T47D (cell line): ENCODE data around the gene TPCN2.
"Not testable (repeated sequence)": the region's sequence is repeated elsewhere in the genome, so short reads cannot be mapped to it uniquely, and the experiment has no call there.

ENCODE experiments used
- DNase-seq, 2 experiments: peaks; one replicate each; pipeline versions ENCODE4 v3.0.0 to v3.0.0-alpha.2; 2011 to 2012; ENCODE audit warnings: low read depth in 1 of 2, low spot score in 1 of 2
- JUND ChIP-seq: IDR thresholded peaks from 2 replicates; pipeline ENCODE4 v1.6.1; 2012; ENCODE audit warnings: low read depth
- in situ Hi-C: cut with HindIII; loops from 2 replicates; pipeline ENCODE4 v1.10.0; 2016; ENCODE audit warnings: low sequenced_read_pairs, low pct_unique_long_range_greater_than_20kb

The TPCN2 gene

GRCh38 chr11:69131644-69132300 is 83.0 kb downstream of the TPCN2 start:
- TF ChIP-seq JUND: no peak
- peak; percentile 80 to 97 for DNase-seq
- in situ Hi-C loops: no loop called here

DNA sequence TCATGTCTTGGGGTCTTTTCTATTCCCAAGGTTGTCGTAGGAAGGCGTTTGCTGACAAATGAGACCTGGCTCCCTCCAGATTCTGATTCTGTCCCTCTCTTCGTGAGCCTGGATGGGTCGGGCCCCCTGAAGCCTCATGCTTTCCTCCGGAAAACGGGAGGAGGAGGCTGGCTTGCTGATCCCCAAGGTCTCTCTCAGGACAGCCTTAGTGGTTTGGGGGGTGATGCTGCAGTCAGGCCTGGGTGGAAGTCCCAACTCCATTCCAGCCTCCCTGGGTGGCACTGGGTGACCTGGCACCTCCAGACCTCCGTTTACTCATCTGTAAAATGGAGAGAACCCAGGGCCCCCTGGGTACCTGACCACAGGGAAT is 83.6 kb downstream of the TPCN2 start:
- DNase-seq: no peak
- TF ChIP-seq JUND: no peak
- in situ Hi-C loops: no loop called here

GRCh38 chr11:69133251-69133650 is 84.5 kb downstream of the TPCN2 start:
- DNase-seq: no peak
- TF ChIP-seq JUND: no peak
- in situ Hi-C loops: no loop called here

DNA sequence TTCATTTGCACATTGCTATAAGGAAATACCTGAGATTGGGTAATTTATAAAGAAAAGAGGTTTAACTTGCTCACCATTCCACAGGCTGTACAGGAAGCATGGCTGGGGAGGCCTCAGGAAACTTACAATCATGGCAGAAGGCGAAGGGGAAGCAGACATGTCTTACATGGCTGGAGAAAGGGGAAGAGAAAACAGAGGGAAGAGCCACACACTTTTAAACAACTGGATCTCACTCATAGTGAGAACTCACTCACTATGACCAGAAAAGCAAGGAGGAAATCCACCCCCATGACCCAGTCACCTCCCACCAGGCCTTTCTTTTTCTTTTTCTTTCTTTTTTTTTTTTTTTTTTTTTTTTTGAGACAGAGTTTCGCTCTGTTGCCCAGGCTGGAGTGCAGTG is 85.5 kb downstream of the TPCN2 start:
- DNase-seq, in situ Hi-C loops: not testable (repeated sequence)

DNA sequence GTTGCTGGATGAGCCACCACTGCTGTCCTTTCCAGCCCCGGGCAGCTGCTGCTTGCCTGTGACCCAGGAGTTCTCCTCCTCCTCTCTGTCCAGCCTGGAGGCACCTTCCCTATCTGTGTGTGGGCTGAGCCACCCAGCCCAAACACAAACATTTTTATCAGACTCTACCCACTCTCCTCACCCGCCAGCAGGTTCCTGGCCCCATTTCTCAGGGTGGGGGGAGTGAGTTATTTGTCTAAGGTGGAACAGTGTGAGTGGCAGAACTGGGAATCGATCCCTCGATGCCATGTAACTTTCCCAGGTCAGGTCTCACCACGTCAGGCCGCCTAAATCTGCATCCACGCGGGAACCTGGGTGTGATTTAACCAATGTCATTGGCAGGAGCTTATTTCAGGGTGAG is 86.2 kb downstream of the TPCN2 start:
- TF ChIP-seq JUND: no peak
- DNase-seq: no peak
- in situ Hi-C loops: no loop called here

DNA sequence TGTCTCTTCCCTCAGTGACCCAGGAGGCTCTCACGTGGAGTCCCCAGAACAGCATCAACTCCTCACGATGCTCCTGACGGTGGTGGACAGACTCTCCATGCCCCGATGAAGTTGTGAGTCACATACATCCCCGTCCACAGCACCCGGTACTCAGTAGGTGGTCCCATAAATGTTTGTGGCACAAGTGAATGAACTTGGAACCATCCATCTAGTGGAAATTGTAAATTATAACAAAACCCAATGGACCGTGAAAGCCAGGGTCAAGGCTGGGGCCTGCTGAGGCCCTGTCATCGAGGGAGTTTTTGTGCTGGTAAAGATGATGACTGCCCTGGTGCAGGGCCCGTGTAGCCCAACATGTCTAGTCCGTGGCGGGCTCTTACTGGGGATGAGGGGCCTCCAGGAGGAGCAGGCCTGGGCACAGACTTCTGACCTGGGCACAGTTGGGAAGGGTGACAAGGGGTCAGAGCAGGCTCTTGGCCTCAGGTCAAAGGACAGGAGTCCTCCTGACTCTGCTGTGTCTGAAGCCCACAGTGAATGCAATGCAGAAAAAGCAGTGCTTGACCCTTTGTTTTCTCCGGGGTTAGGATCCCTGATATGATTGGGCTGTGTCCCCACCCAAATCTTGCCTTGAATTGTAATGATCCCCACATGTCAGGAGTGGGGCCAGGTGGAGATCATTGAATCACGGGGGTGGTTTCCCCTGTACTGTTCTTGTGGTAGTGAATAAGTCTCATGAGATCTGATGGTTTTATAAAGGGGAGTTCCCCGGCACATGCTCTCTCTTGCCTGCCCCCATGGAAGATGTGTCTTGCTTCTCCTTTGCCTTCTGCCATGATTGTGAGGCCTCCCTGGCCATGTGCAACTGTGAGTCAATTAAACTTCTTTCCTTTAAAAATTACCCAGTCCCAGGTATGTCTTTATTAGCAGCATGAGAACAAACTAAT is 87.0 kb downstream of the TPCN2 start:
- no peak for TF ChIP-seq JUND
- DNase-seq: no peak
- in situ Hi-C loops: no loop called here

DNA sequence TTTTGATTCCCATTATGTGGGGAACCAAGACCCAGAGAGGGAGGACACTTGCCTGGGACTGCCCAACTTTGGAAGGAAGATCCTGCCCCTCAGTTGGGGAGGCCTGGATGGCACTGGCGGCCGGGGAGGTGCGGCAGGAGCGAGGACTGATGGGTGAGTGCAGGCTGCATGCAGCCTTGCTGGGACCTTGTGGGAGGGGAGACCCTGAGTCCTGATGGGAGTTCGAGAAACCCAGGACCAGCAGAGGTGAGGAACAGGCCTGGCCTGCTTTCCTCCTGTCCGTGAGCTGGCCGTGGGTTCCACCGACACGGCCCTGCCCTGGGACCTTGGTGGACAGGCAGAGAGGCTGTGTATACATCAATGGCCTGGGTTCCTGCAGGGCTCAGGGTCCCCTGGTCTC is 87.7 kb downstream of the TPCN2 start:
- DNase-seq: no peak
- in situ Hi-C loops: no loop called here

DNA sequence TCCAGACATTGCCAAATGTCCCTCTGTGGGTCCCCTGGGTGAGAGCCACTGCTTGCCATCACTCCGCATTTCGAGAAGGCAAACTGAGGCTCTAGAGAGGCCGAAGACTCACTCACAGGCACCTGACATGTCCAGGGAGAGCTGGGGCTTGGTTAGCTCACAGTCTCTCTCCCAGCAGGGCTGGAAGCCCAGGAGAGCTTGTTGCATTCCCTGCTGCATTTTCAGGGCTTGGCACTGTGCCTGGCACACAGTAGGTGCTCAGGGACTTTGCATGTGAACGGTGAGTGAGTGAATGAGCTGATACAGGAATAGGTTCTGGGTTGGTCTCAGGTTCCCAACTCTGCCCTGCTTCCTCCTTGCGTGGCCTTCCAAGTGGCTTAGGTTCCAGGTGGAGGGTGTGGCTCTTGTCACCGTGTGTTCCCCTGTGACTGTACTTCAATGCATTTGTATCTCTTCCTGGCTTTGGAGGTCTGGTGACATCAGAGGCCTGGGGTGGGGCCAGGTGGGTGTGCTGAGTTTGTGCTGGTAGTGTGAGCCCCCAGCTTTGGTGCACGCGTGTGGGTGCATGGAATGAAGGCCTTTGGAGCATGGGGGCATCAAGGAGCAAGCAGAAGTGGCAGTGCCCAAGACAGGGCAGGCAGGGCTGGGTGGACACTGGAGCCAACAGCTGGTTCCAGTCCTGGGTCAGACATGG is 88.6 kb downstream of the TPCN2 start:
- no peak for TF ChIP-seq JUND
- DNase-seq: no peak
- in situ Hi-C loops: no loop called here

More for the DNA sequence above, 87.7 kb downstream of the TPCN2 start:
- no peak for TF ChIP-seq JUND

DNA sequence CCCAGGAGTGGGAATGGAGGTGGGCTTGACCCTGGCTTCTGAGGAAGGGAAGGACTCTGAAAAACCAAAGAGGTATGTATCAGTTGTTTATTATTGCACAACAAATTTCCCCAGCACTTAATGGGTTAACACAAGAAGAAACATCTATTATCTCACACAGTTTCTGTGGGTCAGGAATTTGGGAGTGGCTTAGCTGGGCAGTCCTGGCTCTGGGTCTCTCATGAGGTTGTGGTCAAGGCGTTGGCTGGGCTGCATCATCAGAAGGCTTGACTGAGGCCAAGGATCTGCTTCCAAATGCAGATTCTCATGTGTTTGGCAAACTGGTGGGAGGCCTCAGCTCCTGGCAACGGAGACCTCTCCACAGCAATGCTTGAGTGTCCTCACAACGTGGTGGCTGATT is 89.5 kb downstream of the TPCN2 start:
- DNase-seq: no peak
- in situ Hi-C loops: no loop called here
- no peak for TF ChIP-seq JUND

DNA sequence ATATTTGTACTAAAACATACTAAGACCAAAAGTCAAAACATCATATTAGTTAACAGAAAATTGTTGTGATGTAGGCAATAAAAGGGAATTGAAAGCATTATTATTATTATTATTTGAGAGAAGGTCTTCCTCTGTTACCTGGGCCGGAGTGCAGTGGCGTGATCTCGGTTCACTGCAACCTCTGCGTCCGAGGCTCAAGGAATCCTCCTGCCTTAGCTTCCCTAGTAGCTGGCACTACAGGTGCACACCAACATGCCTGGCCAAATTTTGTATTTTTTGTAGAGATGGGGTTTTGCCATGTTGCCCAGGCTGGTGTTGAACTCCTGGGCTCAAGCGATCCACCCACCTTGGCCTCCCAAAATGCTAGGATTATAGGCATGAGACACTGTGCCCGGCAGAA is 91.4 kb downstream of the TPCN2 start:
- DNase-seq, in situ Hi-C loops: not testable (repeated sequence)

DNA sequence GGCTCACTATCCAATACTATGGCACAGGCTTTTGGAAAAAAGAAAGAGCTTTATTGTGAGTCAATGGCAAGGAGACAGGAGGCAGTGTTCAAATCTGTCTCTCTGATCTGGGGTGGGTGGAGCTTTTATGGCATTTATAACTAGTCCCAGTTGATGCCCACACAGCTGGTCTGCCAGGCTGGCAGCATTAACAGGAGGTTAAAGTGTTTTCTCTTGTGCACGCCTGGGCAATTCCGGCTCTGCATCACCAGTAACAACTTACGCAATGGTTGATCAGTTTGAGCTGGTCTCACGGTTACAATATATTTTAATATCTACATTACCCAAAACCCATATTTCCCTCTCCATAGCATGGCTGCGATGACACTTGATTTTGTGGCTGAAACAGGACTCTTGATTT is 91.9 kb downstream of the TPCN2 start:
- in situ Hi-C loops: no loop called here
- DNase-seq: no peak
- TF ChIP-seq JUND: no peak

- in situ Hi-C loops: no loop called here
- DNase-seq: no peak
- no peak for TF ChIP-seq JUND
Measured at GRCh38 chr11:69141742-69142141, 93.0 kb downstream of the TPCN2 start.

DNA sequence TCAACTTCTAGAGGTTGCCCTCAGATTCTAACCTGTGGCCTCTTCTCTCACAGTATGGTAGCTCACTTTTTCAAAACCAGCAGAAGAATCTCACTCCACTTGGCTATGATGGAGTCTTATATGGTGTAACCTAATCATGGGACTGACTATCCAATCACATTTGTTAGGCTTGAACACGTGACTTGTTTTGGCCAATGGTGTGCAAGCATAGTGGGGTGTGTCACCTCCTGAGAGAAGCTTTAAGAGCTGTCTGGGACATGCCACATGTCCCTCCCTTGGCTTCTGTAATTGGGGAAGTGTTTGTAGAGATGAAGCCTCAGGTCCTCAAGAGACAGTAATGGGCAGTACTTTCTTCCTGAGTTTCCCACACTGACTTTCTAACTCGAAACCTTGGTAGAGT is 94.2 kb downstream of the TPCN2 start:
- in situ Hi-C loops: no loop called here
- TF ChIP-seq JUND: no peak
- DNase-seq: peak in 1 of 2 experiments; percentile 50
